Fibroblast of villous mesenchyme (primary cell): ENCODE results near the gene THOC5. TPM values are rescaled to one million over a fixed set of nuclear protein-coding genes. Genes with fewer than 3 reads are reported as not detected.

ENCODE experiments used
- DNase-seq: peaks from one replicate; pipeline ENCODE4 v3.0.0-alpha.2; 2010; ENCODE audit warnings: low read depth
- H3K4me3 ChIP-seq: 2 replicates; pipeline ENCODE4 v1.5.1; 2011; ENCODE audit warnings: low read depth, mild to moderate bottlenecking, low read length
- total RNA-seq: library from RNA; depleted of rRNA; stranded (reverse); fragments of >200 nt; gene quantifications from 2 replicates; pipeline ENCODE4 v1.2.3, GENCODE V29; 2012
- TF ChIP-seq, protein P1 (sequence below): IDR thresholded peaks from 2 replicates; pipeline ENCODE4 v1.5.1; 2012; ENCODE audit warnings: low read depth, mild to moderate bottlenecking, low read length; ENCODE audit not compliant: insufficient read depth

The THOC5 gene
- total RNA-seq, 1 donor: 37.6 TPM

DNA sequence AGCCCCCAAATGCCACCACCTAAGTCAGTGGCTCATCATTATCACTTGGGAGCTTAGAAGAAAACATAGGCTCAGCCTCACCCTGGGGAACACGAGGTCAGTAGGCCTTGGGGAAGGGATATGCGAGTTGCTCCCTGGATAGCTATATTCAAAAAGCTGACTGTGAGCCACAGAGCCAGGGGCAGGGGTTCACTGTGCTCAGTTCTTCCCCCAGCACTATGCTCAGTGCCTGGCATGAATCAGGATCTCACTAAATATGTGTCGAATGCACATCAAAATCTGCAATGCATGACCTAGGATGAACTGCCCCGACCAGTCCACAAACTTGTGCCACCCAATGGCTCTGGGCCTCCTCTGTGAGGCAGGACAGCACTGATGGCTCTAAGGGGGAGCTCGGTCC lies 35.1 kb downstream of the THOC5 start:
- TF ChIP-seq, protein P1, sequence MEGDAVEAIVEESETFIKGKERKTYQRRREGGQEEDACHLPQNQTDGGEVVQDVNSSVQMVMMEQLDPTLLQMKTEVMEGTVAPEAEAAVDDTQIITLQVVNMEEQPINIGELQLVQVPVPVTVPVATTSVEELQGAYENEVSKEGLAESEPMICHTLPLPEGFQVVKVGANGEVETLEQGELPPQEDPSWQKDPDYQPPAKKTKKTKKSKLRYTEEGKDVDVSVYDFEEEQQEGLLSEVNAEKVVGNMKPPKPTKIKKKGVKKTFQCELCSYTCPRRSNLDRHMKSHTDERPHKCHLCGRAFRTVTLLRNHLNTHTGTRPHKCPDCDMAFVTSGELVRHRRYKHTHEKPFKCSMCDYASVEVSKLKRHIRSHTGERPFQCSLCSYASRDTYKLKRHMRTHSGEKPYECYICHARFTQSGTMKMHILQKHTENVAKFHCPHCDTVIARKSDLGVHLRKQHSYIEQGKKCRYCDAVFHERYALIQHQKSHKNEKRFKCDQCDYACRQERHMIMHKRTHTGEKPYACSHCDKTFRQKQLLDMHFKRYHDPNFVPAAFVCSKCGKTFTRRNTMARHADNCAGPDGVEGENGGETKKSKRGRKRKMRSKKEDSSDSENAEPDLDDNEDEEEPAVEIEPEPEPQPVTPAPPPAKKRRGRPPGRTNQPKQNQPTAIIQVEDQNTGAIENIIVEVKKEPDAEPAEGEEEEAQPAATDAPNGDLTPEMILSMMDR: no peak
- DNase-seq: no peak
- H3K4me3 ChIP-seq: no peak overlapping the region

DNA sequence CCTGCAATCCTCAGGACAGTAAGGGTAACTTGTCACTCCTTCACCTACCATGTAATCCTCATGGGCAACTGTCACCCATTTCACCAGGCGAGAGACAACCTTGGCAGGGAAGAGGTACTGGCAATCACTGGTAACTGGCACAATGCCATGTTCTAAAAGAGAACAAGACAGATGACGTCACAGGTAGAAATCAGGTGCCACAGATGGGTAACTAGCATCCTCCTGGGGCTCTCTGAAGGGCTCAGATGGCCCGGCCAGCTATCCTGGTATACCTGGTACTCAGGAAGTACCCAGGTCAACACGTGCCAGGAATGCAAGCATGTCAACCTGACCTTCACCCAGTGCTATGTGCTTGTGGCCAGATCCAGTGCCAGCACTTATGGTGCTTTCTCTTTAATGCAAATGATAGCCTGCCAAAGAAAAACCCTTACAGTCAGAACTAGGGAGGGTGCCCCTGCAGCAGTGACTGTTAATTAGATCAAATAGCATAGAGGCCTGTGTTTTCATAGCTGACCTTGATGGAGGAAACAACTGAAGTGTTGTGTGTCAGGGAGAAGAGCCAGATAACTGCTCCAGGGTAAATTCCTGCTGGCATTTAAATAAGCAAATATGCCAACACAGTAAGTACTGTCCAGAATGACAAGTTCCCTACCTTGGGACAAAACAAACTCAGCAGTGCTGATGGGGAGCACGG lies 36.2 kb downstream of the THOC5 start:
- TF ChIP-seq, protein P1: no peak
- no peak overlapping the region for H3K4me3 ChIP-seq
- DNase-seq: no peak

DNA sequence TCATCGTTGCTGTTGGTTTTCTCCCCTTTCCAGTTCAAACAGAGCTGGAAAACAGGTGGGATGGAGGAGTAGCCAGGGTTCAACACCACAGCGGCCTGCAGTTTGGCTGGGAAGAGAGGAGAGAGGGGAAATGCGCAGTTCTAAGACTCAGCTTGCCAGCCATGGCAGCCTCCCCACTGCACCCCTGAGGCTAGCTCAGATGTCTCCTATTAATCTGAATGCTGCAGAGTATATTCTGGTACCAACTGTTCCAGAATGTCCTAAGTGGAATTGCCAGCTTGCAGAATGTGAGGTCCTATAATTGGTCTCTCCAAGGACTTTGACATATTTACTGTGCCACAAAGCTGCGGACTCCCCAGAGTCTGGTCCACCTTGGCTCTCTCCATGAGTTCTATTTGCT lies 41.5 kb downstream of the THOC5 start:
- H3K4me3 ChIP-seq: no peak overlapping the region
- no peak for DNase-seq
- TF ChIP-seq, protein P1: no peak

DNA sequence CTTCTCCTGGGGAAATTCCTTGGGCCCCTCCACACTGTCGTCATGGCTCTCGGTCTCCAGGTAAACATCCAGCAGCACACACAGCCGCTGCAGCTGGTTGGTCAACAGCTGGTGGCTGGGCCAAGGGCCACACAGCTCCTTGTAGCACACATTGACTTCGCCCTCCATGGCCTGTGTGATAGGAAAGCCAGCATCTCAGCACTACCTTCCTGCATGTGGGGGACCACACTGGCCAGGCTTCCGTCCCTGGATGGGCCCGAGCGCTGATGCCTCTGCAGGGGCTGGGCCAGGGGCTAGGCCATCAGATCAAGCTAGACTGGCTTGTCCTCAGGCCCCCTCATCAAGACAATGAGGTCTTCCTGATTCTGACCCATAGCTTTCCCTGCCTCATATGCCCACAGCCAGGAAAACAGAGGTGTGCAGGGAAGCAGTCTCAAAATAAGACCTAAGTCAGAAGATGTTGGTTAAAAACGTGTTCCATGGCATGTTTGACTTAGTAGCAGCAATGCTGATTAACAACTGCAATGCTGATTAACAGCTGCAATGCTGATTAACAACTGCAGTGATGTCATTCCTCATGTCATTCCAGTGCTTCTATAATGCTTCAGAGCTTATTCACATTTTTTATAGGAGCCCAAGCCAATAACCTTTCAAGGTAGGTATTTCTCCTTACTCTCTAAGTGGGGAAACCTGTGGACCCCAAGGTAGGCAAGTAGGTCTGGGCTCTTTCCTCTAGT lies 42.3 kb downstream of the THOC5 start:
- no peak for DNase-seq
- TF ChIP-seq, protein P1: no peak
- H3K4me3 ChIP-seq: no peak overlapping the region

DNA sequence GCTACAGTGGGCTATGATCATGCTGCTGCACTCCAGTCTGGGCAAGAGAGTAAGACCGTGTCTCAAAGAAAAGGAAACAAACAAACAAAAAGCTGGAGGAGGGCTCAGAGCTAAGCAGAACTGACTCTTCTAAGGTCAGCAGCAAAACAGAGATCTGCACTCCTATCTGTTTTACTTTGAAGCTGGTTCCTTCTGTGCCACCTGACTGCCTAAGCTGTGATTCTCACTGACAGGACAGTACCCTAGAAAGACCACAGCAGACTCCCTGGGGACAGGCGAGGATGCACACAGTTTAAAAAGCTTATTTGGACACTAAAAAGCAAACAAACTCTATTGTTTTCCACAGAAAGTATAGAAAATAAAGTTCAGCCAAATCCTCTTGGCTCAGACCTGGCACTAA lies 43.0 kb downstream of the THOC5 start:
- DNase-seq: no peak
- TF ChIP-seq, protein P1: no peak
- H3K4me3 ChIP-seq: no peak overlapping the region

DNA sequence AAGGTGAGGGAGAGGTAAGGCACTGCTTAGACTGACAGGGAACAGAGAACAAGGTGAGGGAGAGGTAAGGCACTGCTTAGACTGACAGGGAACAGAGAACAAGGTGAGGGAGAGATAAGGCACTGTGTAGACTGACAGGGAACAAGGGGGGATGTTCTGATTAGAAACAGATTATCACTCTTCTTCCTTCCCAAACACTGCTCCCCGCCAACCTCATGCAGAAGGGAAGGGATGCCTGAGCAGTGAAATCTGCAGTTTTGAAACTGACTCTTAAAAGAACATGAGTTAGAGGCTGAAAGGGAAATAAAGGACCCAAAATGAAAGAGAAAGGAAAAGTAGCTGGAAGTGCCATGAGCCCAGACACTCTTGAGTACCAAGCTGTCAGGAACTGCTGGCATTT lies 43.7 kb downstream of the THOC5 start:
- H3K4me3 ChIP-seq: no peak overlapping the region
- TF ChIP-seq, protein P1: no peak
- no peak for DNase-seq
